Middle frontal gyrus (tissue), 1 donor: ENCODE data around the gene KCNN3.

Source experiments
- DNase-seq: peaks from one replicate; pipeline ENCODE4 v3.0.0-alpha.2; 2015; ENCODE audit warnings: low spot score; ENCODE audit errors: extremely low spot score

Gene KCNN3

GRCh38 chr1:154730259-154730658, 139.8 kb downstream of the KCNN3 start:
- DNase-seq = no peak

- DNase-seq = no peak
Measured at GRCh38 chr1:154729577-154729976, 140.5 kb downstream of the KCNN3 start.

GRCh38 chr1:154729031-154729442, 141.0 kb downstream of the KCNN3 start:
- no peak for DNase-seq

GRCh38 chr1:154726896-154727753, 143.0 kb downstream of the KCNN3 start:
- DNase-seq = no peak

- no peak for DNase-seq
Measured at GRCh38 chr1:154726443-154726842, 143.6 kb downstream of the KCNN3 start.

GRCh38 chr1:154725865-154726264, 144.2 kb downstream of the KCNN3 start:
- DNase-seq = no peak

GRCh38 chr1:154720328-154721297, 149.5 kb downstream of the KCNN3 start:
- DNase-seq = no peak

GRCh38 chr1:154719586-154720327, 150.3 kb downstream of the KCNN3 start:
- DNase-seq = no peak

- DNase-seq = no peak
Measured at GRCh38 chr1:154718566-154718965, 151.5 kb downstream of the KCNN3 start.

- DNase-seq = no peak
Measured at GRCh38 chr1:154717528-154717924, 152.6 kb downstream of the KCNN3 start.

GRCh38 chr1:154716614-154717527, 153.2 kb downstream of the KCNN3 start:
- no peak for DNase-seq

- DNase-seq = no peak
Measured at GRCh38 chr1:154716011-154716410, 154.1 kb downstream of the KCNN3 start.

GRCh38 chr1:154715385-154715784, 154.7 kb downstream of the KCNN3 start:
- no peak for DNase-seq

GRCh38 chr1:154714638-154715037, 155.4 kb downstream of the KCNN3 start:
- no peak for DNase-seq

- no peak for DNase-seq
Measured at GRCh38 chr1:154714052-154714623, 155.9 kb downstream of the KCNN3 start.

GRCh38 chr1:154713005-154713404, 157.1 kb downstream of the KCNN3 start:
- no peak for DNase-seq

GRCh38 chr1:154712166-154712810, 157.8 kb downstream of the KCNN3 start:
- DNase-seq = no peak

- DNase-seq = no peak
Measured at GRCh38 chr1:154711416-154711815, 158.7 kb downstream of the KCNN3 start.

- no peak for DNase-seq
Measured at GRCh38 chr1:154710106-154710505, 160.0 kb downstream of the KCNN3 start.
